K562 (cell line): Measurements from ENCODE around the gene LZTFL1. TPM values are rescaled to one million over a fixed set of nuclear protein-coding genes. Genes with fewer than 3 reads are reported as not detected.

ENCODE experiments used
- ATAC-seq: fragments of 200-7000 bp; cut with Tn5 transposase; 3 replicates; pipeline ENCODE4 v1.9.1; 2020; ENCODE audit warnings: moderate library complexity
- BruUV-seq: library from RNA; stranded (reverse); fragments of 400-500 nt; replicated peaks from 2 replicates; lab custom pipeline; 2021; lab: Mats Ljungman, UMichigan
- CTCF ChIA-PET: fragments of 300-600 bp; formaldehyde crosslinking; extraction: SDS; loops from one replicate; lab custom pipeline; 2021; ENCODE audit warnings: low intra/inter-chr PET ratio; lab: Yijun Ruan, JAX
- POLR2A ChIA-PET: fragments of 300-600, 350-650 bp; sonication (Branson Sonifier 250); formaldehyde crosslinking; extraction: SDS; loops from one replicate; lab custom pipeline; 2021; ENCODE audit warnings: antibody characterized with exemption, inconsistent platforms; lab: Yijun Ruan, JAX
- DNase-seq, 4 experiments: peaks; one replicate each; pipeline versions ENCODE4 v3.0.0 to v3.0.0-alpha.2; 2011 to 2018; ENCODE audit warnings: low spot score in 3 of 4, mixed read lengths in 3 of 4; ENCODE audit errors: extremely low read depth in 1 of 4
- FAIRE-seq: peaks from 2 replicates; lab custom pipeline; 2011; peaks lifted over from hg19 to GRCh38; lab: Jason Lieb, UNC
- H2AFZ ChIP-seq: 2 replicates; pipeline ENCODE4 v1.6.0; 2011; ENCODE audit warnings: low read depth, low read length, control low read depth, inconsistent platforms
- H3K27ac ChIP-seq: fragments of 200-600 bp; 3 replicates; pipeline ENCODE4 v1.8.0; 2011; ENCODE audit warnings: low read depth, mild to moderate bottlenecking, control low read depth, inconsistent platforms, low read length, moderate library complexity, mixed read lengths; ENCODE audit errors: extremely low read depth
- H3K27me3 ChIP-seq, 2 experiments: fragments of 300-600 bp in 1 of 2; 2 replicates in 1 of 2; 3 replicates in 1 of 2; pipeline versions ENCODE4 v1.6.0 to v1.8.0; 2011; ENCODE audit warnings: inconsistent platforms in 2 of 2, low read length in 2 of 2, mild to moderate bottlenecking in 1 of 2, mixed read lengths in 1 of 2, moderate library complexity in 1 of 2; ENCODE audit not compliant: control insufficient read depth in 2 of 2, insufficient read depth in 2 of 2
- H3K36me3 ChIP-seq: fragments of 300-600 bp; 3 replicates; pipeline ENCODE4 v1.8.0; 2011; ENCODE audit warnings: mild to moderate bottlenecking, low read length, inconsistent platforms; ENCODE audit not compliant: control insufficient read depth, insufficient read depth
- H3K4me1 ChIP-seq, 2 experiments: fragments of 200-600 bp in 1 of 2; replicated peaks in 1 of 2; 2 replicates in 1 of 2; 3 replicates in 1 of 2; pipeline versions ENCODE4 v1.5.1 to v1.8.0; 2011; ENCODE audit warnings: inconsistent platforms in 2 of 2, low read length in 2 of 2, mild to moderate bottlenecking in 1 of 2, mixed read lengths in 1 of 2, moderate library complexity in 1 of 2; ENCODE audit not compliant: control insufficient read depth in 2 of 2, insufficient read depth in 2 of 2
- H3K4me2 ChIP-seq: 2 replicates; pipeline ENCODE4 v1.6.1; 2011; ENCODE audit warnings: low read length, control low read depth, inconsistent platforms, mixed read lengths; ENCODE audit not compliant: insufficient read depth
- H3K4me3 ChIP-seq: fragments of 200-600 bp; sonication (generic), shearing (Covaris generic); 2 replicates; pipeline ENCODE4 v1.5.1; 2016; ENCODE audit warnings: control low read depth, inconsistent platforms
- H3K79me2 ChIP-seq: fragments of 200-600 bp; 3 replicates; pipeline ENCODE4 v1.8.0; 2011; ENCODE audit warnings: low read length, inconsistent platforms; ENCODE audit not compliant: control insufficient read depth, insufficient read depth
- H3K9ac ChIP-seq, 2 experiments: 2 replicates each; pipeline versions ENCODE4 v1.6.0 to v1.6.1; 2011; ENCODE audit warnings: low read depth in 2 of 2, low read length in 2 of 2, control low read depth in 1 of 2, inconsistent platforms in 1 of 2, mild to moderate bottlenecking in 1 of 2, mixed read lengths in 1 of 2; ENCODE audit not compliant: insufficient read depth in 1 of 2
- H3K9me1 ChIP-seq: one replicate; pipeline ENCODE4 v1.6.0; 2011; ENCODE audit warnings: inconsistent platforms, mild to moderate bottlenecking, low read length, moderate library complexity; ENCODE audit not compliant: control insufficient read depth, insufficient read depth
- H3K9me3 ChIP-seq: replicated peaks from 2 replicates; pipeline ENCODE4 v1.5.1; 2011; ENCODE audit warnings: low read depth, low read length, inconsistent platforms; ENCODE audit not compliant: control insufficient read depth, insufficient read depth
- H4K20me1 ChIP-seq: replicated peaks from 2 replicates; pipeline ENCODE4 v1.6.1; 2011; ENCODE audit warnings: low read length, inconsistent platforms, mixed read lengths; ENCODE audit not compliant: control insufficient read depth, insufficient read depth
- CHD4 ChIP-seq: fragments of 200-600 bp; sonication (generic); IDR thresholded peaks from 3 replicates; pipeline ENCODE4 v1.6.1; 2012; ENCODE audit warnings: low read depth, mild to moderate bottlenecking, mixed read lengths, low read length, inconsistent platforms; ENCODE audit not compliant: insufficient read depth, insufficient replicate concordance, poor library complexity, severe bottlenecking
- CREB1 ChIP-seq, 2 experiments: sonication (generic) in 1 of 2; formaldehyde crosslinking in 1 of 2; IDR thresholded peaks; 2 replicates each; pipeline versions ENCODE4 v1.6.1 to v1.8.0; 2012 to 2022; ENCODE audit warnings: inconsistent platforms in 1 of 2, mild to moderate bottlenecking in 1 of 2, missing genetic modification reagents in 1 of 2, moderate library complexity in 1 of 2
- MEIS2 ChIP-seq: fragments of 450-650 bp; IDR thresholded peaks from 2 replicates; pipeline ENCODE4 v1.6.1; 2014; ENCODE audit warnings: mild to moderate bottlenecking; ENCODE audit not compliant: partially characterized antibody
- NFIC ChIP-seq: fragments of 450-650 bp; IDR thresholded peaks from 2 replicates; pipeline ENCODE4 v1.6.1; 2017; ENCODE audit warnings: mild to moderate bottlenecking, inconsistent platforms
- POU5F1 ChIP-seq: fragments of 150-350 bp; IDR thresholded peaks from 2 replicates; pipeline ENCODE4 v1.6.1; 2014; ENCODE audit warnings: borderline replicate concordance, low read length, low read depth, mild to moderate bottlenecking; ENCODE audit not compliant: partially characterized antibody
- SNIP1 ChIP-seq: fragments of 450-650 bp; IDR thresholded peaks from 2 replicates; pipeline ENCODE4 v1.7.1; 2017; ENCODE audit warnings: low read depth, mild to moderate bottlenecking
- ZNF785 ChIP-seq: fragments of 250-450 bp; sonication (Bioruptor Pico); IDR thresholded peaks from 2 replicates; pipeline ENCODE4 v1.4.0; 2020; ENCODE audit warnings: mild to moderate bottlenecking
- WGBS: fragments of 100-300 bp; shearing (Covaris generic); methylation state at CpG from one replicate; pipeline ENCODE4 v1.1.6; 2016; ENCODE audit warnings: low coverage, mixed read lengths; ENCODE audit not compliant: insufficient coverage; ENCODE audit errors: missing lambda C conversion rate; 5-methylcytosine and 5-hydroxymethylcytosine counted together
- in situ Hi-C: fragments of 300-500 bp; cut with MboI; formaldehyde crosslinking; loops from 4 replicates; pipeline ENCODE4 v1.15.0; 2018; ENCODE audit warnings: inconsistent platforms, mixed read lengths
- intact Hi-C: fragments of 100-400 bp; cut with micrococcal nuclease; formaldehyde crosslinking; loops from 2 replicates; pipeline ENCODE4 v1.14.2; 2022
- polyA plus RNA-seq, 8 experiments: library from polyadenylated mRNA; depleted of rRNA in 4 of 8; stranded (reverse) in 5 of 8; unstranded in 3 of 8; fragments of >200 nt; fragmentation: Nextera tagmentation in 2 of 8; fragmentation: Illumina TruSeq in 1 of 8; extraction: Ambion mirVana in 2 of 8; extraction: Trizol in 1 of 8; gene quantifications; 2 replicates each; pipeline versions ENCODE4 v1.2.1 to v1.2.3, GENCODE V29; 2011 to 2014; ENCODE audit warnings: inconsistent platforms in 1 of 8, missing spikeins in 1 of 8
- total RNA-seq, 7 experiments: library from RNA; depleted of rRNA in 6 of 7; stranded (reverse); fragments of >200 nt in 6 of 7; fragmentation: Illumina TruSeq in 2 of 7; extraction: Trizol in 2 of 7; gene quantifications; 2 replicates each; pipeline versions ENCODE4 v1.2.1 to v1.2.3, GENCODE V29; 2011 to 2021; ENCODE audit warnings: low replicate concordance in 1 of 7
- TF ChIP-seq, protein P1 (sequence below): IDR thresholded peaks from 2 replicates; pipeline ENCODE4 v1.6.1; 2014; ENCODE audit warnings: antibody characterized with exemption
- TF ChIP-seq, protein P2 (sequence below): fragments of 450-650 bp; IDR thresholded peaks from 2 replicates; pipeline ENCODE4 v1.6.1; 2018; ENCODE audit not compliant: partially characterized antibody
- TF ChIP-seq, protein P3 (sequence below), 2 experiments: IDR thresholded peaks in 1 of 2; conservative IDR thresholded peaks in 1 of 2; 2 replicates each; pipeline ENCODE4 v1.6.1; 2016; ENCODE audit warnings: low read depth in 2 of 2, mild to moderate bottlenecking in 1 of 2, missing compliant biosample characterization in 1 of 2, missing genetic modification characterization in 1 of 2, moderate library complexity in 1 of 2
- TF ChIP-seq, protein P4 (sequence below): fragments of 200-800 bp; sonication (Bioruptor generic); IDR thresholded peaks from 2 replicates; pipeline ENCODE4 v1.6.1; 2017; ENCODE audit warnings: missing genetic modification characterization, missing compliant biosample characterization

The LZTFL1 gene
- total and polyA plus RNA-seq, 9 of the 15 experiments (the other 6 are each of a cell fraction or from before 2014, with no cell fraction given): 10.7 to 33.7 (median 15.3) TPM

DNA sequence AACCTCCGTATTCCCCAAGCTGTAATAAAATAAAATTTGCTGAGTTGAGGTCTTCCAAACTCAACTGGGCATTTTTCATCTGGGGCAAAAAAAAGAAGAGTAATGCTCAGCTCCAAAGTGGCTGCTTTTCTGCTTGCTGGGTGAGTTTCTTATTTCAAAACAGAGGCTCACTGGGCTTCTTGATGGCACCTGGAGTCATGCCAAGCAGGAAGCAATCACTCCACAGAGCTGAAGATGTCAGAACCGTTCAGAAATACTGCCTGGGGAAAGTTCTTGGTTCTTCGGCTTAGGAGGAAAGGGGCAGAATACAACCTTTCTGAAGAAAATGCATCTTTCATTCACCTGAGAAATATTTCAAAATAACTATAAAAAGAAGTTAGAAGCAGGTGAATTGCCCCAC is 48.5 kb upstream of the LZTFL1 start:
- H3K4me2 ChIP-seq: no peak overlapping the region
- H3K36me3 ChIP-seq: no peaks in the 10 kb centered on the region
- ATAC-seq (no peak), DNase-seq (peak in 1 of 4 experiments; percentile 37), FAIRE-seq (no peak)
- H4K20me1 ChIP-seq: no peaks in the 10 kb centered on the region
- no peak overlapping the region for H3K4me3 ChIP-seq
- TF ChIP-seq NFIC (peak; percentile 78), POU5F1 (no peak), ZNF785 (CRISPR knock-in tag) (no peak), SNIP1 (no peak), CREB1 (IDR thresholded peaks at IDR 0.05) (no peak), CREB1 (CRISPR knock-in tag; IDR thresholded peaks at IDR 0.05) (no peak), MEIS2 (peak; percentile 47), CHD4 (no peak)
- TF ChIP-seq, protein P1, sequence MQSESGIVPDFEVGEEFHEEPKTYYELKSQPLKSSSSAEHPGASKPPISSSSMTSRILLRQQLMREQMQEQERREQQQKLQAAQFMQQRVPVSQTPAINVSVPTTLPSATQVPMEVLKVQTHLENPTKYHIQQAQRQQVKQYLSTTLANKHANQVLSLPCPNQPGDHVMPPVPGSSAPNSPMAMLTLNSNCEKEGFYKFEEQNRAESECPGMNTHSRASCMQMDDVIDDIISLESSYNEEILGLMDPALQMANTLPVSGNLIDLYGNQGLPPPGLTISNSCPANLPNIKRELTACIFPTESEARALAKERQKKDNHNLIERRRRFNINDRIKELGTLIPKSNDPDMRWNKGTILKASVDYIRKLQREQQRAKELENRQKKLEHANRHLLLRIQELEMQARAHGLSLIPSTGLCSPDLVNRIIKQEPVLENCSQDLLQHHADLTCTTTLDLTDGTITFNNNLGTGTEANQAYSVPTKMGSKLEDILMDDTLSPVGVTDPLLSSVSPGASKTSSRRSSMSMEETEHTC: no peak
- TF ChIP-seq, protein P2, sequence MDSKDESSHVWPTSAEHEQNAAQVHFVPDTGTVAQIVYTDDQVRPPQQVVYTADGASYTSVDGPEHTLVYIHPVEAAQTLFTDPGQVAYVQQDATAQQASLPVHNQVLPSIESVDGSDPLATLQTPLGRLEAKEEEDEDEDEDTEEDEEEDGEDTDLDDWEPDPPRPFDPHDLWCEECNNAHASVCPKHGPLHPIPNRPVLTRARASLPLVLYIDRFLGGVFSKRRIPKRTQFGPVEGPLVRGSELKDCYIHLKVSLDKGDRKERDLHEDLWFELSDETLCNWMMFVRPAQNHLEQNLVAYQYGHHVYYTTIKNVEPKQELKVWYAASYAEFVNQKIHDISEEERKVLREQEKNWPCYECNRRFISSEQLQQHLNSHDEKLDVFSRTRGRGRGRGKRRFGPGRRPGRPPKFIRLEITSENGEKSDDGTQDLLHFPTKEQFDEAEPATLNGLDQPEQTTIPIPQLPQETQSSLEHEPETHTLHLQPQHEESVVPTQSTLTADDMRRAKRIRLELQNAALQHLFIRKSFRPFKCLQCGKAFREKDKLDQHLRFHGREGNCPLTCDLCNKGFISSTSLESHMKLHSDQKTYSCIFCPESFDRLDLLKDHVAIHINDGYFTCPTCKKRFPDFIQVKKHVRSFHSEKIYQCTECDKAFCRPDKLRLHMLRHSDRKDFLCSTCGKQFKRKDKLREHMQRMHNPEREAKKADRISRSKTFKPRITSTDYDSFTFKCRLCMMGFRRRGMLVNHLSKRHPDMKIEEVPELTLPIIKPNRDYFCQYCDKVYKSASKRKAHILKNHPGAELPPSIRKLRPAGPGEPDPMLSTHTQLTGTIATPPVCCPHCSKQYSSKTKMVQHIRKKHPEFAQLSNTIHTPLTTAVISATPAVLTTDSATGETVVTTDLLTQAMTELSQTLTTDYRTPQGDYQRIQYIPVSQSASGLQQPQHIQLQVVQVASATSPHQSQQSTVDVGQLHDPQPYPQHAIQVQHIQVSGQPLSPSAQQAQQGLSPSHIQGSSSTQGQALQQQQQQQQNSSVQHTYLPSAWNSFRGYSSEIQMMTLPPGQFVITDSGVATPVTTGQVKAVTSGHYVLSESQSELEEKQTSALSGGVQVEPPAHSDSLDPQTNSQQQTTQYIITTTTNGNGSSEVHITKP: no peak
- TF ChIP-seq, protein P3, sequence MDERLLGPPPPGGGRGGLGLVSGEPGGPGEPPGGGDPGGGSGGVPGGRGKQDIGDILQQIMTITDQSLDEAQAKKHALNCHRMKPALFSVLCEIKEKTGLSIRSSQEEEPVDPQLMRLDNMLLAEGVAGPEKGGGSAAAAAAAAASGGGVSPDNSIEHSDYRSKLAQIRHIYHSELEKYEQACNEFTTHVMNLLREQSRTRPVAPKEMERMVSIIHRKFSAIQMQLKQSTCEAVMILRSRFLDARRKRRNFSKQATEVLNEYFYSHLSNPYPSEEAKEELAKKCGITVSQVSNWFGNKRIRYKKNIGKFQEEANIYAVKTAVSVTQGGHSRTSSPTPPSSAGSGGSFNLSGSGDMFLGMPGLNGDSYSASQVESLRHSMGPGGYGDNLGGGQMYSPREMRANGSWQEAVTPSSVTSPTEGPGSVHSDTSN (CRISPR knock-in tag; IDR thresholded peaks at IDR 0.05; ENCODE audit: low read depth): no peak
- TF ChIP-seq, protein P3 (tag; conservative IDR thresholded peaks at IDR 0.05; ENCODE audit: low read depth): peak; percentile 58
- TF ChIP-seq, protein P4, sequence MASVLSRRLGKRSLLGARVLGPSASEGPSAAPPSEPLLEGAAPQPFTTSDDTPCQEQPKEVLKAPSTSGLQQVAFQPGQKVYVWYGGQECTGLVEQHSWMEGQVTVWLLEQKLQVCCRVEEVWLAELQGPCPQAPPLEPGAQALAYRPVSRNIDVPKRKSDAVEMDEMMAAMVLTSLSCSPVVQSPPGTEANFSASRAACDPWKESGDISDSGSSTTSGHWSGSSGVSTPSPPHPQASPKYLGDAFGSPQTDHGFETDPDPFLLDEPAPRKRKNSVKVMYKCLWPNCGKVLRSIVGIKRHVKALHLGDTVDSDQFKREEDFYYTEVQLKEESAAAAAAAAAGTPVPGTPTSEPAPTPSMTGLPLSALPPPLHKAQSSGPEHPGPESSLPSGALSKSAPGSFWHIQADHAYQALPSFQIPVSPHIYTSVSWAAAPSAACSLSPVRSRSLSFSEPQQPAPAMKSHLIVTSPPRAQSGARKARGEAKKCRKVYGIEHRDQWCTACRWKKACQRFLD (CRISPR knock-in tag): no peak
- intact Hi-C loops (no loop called here), in situ Hi-C loops (no loop called here)
- H3K9me1 ChIP-seq: no peaks in the 10 kb centered on the region
- BruUV-seq: no TSS peak
- H3K79me2 ChIP-seq: no peaks in the 10 kb centered on the region
- H3K27me3 ChIP-seq: peaks cover 7 to 11% of the 10 kb centered on the region in 2 experiments; a peak in 4 of 5 replicates
- CTCF ChIA-PET: no interaction called here
- no peak overlapping the region for H3K27ac ChIP-seq
- H3K9me3 ChIP-seq: no peaks in the 10 kb centered on the region
- POLR2A ChIA-PET: no interaction called here
- no peak overlapping the region; the same call in 1 of the 2 replicates for H2AFZ ChIP-seq
- no peaks in the 10 kb centered on the region; a peak in 1 of 5 replicates for H3K4me1 ChIP-seq
- WGBS: 22% methylated on average over 3 of the region's 3 CpGs
- H3K9ac ChIP-seq: no peak overlapping the region
